HepG2 (cell line): ENCODE data around the gene PPP1R9A. TPM values are rescaled to one million over a fixed set of nuclear protein-coding genes. Genes with fewer than 3 reads are reported as not detected.

Experiments
- ATAC-seq: fragments of 200-7000 bp; cut with Tn5 transposase; 3 replicates; pipeline ENCODE4 v1.9.1; 2020; ENCODE audit warnings: mild to moderate bottlenecking, moderate library complexity
- BruUV-seq: library from RNA; stranded (reverse); fragments of 400-500 nt; replicated peaks from 2 replicates; lab custom pipeline; 2021; lab: Mats Ljungman, UMichigan
- CTCF ChIA-PET: fragments of 300-600 bp; formaldehyde crosslinking; extraction: SDS; loops from one replicate; lab custom pipeline; 2021; ENCODE audit warnings: low total read pairs, inconsistent platforms, low intra/inter-chr PET ratio; lab: Yijun Ruan, JAX
- POLR2A ChIA-PET: fragments of 350-600 bp; sonication (Branson Sonifier 250); formaldehyde crosslinking; loops from one replicate; lab custom pipeline; 2020; ENCODE audit warnings: antibody characterized with exemption, inconsistent platforms; lab: Yijun Ruan, JAX
- DNase-seq: peaks from one replicate; pipeline ENCODE4 v3.0.0-alpha.2; 2015; ENCODE audit warnings: low spot score
- FAIRE-seq: peaks from 3 replicates; lab custom pipeline; 2011; peaks lifted over from hg19 to GRCh38; lab: Jason Lieb, UNC
- H2AFZ ChIP-seq: one replicate; pipeline ENCODE4 v1.6.1; 2011; ENCODE audit warnings: low read length, inconsistent platforms
- H3K27ac ChIP-seq: fragments of 300-600 bp; 3 replicates; pipeline ENCODE4 v1.8.0; 2011; ENCODE audit warnings: mixed run types, mild to moderate bottlenecking, mixed read lengths, low read length, inconsistent platforms; ENCODE audit not compliant: insufficient read depth; ENCODE audit errors: extremely low read length
- H3K27me3 ChIP-seq, 2 experiments: fragments of 200-600 bp in 1 of 2; 2 replicates in 1 of 2; 3 replicates in 1 of 2; pipeline versions ENCODE4 v1.6.0 to v1.8.0; 2011; ENCODE audit warnings: low read length in 2 of 2, mild to moderate bottlenecking in 2 of 2, moderate library complexity in 2 of 2, inconsistent platforms in 1 of 2; ENCODE audit not compliant: insufficient read depth in 2 of 2, control insufficient read depth in 1 of 2
- H3K36me3 ChIP-seq, 2 experiments: fragments of 200-600 bp in 1 of 2; replicated peaks in 1 of 2; 2 replicates in 1 of 2; 3 replicates in 1 of 2; pipeline versions ENCODE4 v1.5.1 to v1.8.0; 2011; ENCODE audit warnings: low read length in 2 of 2, inconsistent platforms in 1 of 2; ENCODE audit not compliant: insufficient read depth in 2 of 2, control insufficient read depth in 1 of 2
- H3K4me1 ChIP-seq: 2 replicates; pipeline ENCODE4 v1.5.1; 2012; ENCODE audit warnings: low read length, inconsistent platforms; ENCODE audit not compliant: insufficient read depth
- H3K4me2 ChIP-seq: 2 replicates; pipeline ENCODE4 v1.6.0; 2011; ENCODE audit warnings: low read depth, low read length, inconsistent platforms
- H3K4me3 ChIP-seq, 3 experiments: fragments of 200-600 bp in 1 of 3; sonication (generic), shearing (Covaris generic) in 1 of 3; replicated peaks in 1 of 3; 2 replicates each; pipeline ENCODE4 v1.5.1; 2011 to 2016; ENCODE audit warnings: low read length in 3 of 3, inconsistent platforms in 2 of 3, low read depth in 2 of 3, mild to moderate bottlenecking in 2 of 3, control low read depth in 1 of 3, mixed read lengths in 1 of 3; ENCODE audit not compliant: insufficient read depth in 1 of 3
- H3K79me2 ChIP-seq: one replicate; pipeline ENCODE4 v1.6.1; 2011; ENCODE audit warnings: low read length, inconsistent platforms; ENCODE audit not compliant: insufficient read depth
- H3K9ac ChIP-seq: 2 replicates; pipeline ENCODE4 v1.6.0; 2011; ENCODE audit warnings: mild to moderate bottlenecking, low read depth, low read length, inconsistent platforms; ENCODE audit not compliant: insufficient read depth
- H3K9me3 ChIP-seq: 2 replicates; pipeline ENCODE4 v1.5.1; 2012; ENCODE audit warnings: mild to moderate bottlenecking, low read length
- H4K20me1 ChIP-seq: 2 replicates; pipeline ENCODE4 v1.6.0; 2011; ENCODE audit warnings: inconsistent platforms, mild to moderate bottlenecking, low read length, moderate library complexity; ENCODE audit not compliant: insufficient read depth
- JUNB ChIP-seq: sonication (generic); formaldehyde crosslinking; IDR thresholded peaks from 2 replicates; pipeline ENCODE4 v1.8.0; 2022; ENCODE audit warnings: missing genetic modification reagents, mild to moderate bottlenecking, borderline replicate concordance
- KIAA2018 ChIP-seq: sonication (generic); formaldehyde crosslinking; IDR thresholded peaks from 2 replicates; pipeline ENCODE4 v1.5.0; 2020; ENCODE audit warnings: mild to moderate bottlenecking, missing genetic modification reagents, borderline replicate concordance
- MTF1 ChIP-seq: sonication (generic); formaldehyde crosslinking; IDR thresholded peaks from 2 replicates; pipeline ENCODE4 v1.5.0; 2020; ENCODE audit warnings: missing genetic modification reagents
- STAT5B ChIP-seq: sonication (generic); formaldehyde crosslinking; IDR thresholded peaks from 2 replicates; pipeline ENCODE4 v1.4.0; 2020; ENCODE audit warnings: missing genetic modification reagents
- ZBTB14 ChIP-seq: sonication (generic); formaldehyde crosslinking; IDR thresholded peaks from 2 replicates; pipeline ENCODE4 v1.4.0; 2020; ENCODE audit warnings: missing genetic modification reagents
- ZNF230 ChIP-seq: sonication (generic); formaldehyde crosslinking; IDR thresholded peaks from 2 replicates; pipeline ENCODE4 v1.4.0; 2020; ENCODE audit warnings: mild to moderate bottlenecking, missing genetic modification reagents
- WGBS: methylation state at CpG from one replicate; pipeline ENCODE4 v1.1.6; 2017; ENCODE audit warnings: low lambda C conversion rate; 5-methylcytosine and 5-hydroxymethylcytosine counted together
- in situ Hi-C: cut with HindIII; loops from 2 replicates; pipeline ENCODE4 v1.10.0; 2017; ENCODE audit warnings: low pct_unique_long_range_greater_than_20kb; ENCODE audit not compliant: extremely low pct_ligation_motif_present
- intact Hi-C: fragments of 100-400 bp; cut with micrococcal nuclease; formaldehyde crosslinking; loops from one replicate; pipeline ENCODE4 v1.10.0; 2022; ENCODE audit not compliant: unreplicated experiment
- polyA plus RNA-seq, 8 experiments: library from polyadenylated mRNA; depleted of rRNA in 3 of 8; stranded (reverse) in 7 of 8; unstranded in 1 of 8; fragments of >200 nt; fragmentation: Illumina TruSeq in 4 of 8; extraction: Trizol in 4 of 8; gene quantifications; 2 replicates each; pipeline versions ENCODE4 v1.2.1 to v1.2.3, GENCODE V29; 2011 to 2016; ENCODE audit warnings: low read depth in 4 of 8, missing spikeins in 1 of 8, mixed read lengths in 1 of 8; ENCODE audit not compliant: insufficient read depth in 1 of 8
- total RNA-seq, 5 experiments: library from RNA; depleted of rRNA; stranded (reverse); fragments of >200 nt; fragmentation: Illumina TruSeq; extraction: Trizol; gene quantifications; 2 replicates each; pipeline ENCODE4 v1.2.3, GENCODE V29; 2016; ENCODE audit warnings: low read depth in 1 of 5

The PPP1R9A gene
- total and polyA plus RNA-seq, 2 of the 13 experiments (the other 11 are each of a cell fraction or from before 2014, with no cell fraction given): 11.4 to 31.9 TPM

- no peak for ATAC-seq
- CTCF ChIA-PET: no interaction called here
Measured at GRCh38 chr7:94888995-94889523, 18.3 kb upstream of the PPP1R9A start.

More at GRCh38 chr7:94888995-94889523, 18.3 kb upstream of the PPP1R9A start:
- intact Hi-C loops (no loop called here), in situ Hi-C loops (no loop called here)
- Histone ChIP-seq H2AFZ (no peak overlapping the region), H3K79me2 (no peaks in the 10 kb centered on the region), H3K4me2 (no peak overlapping the region), H4K20me1 (no peaks in the 10 kb centered on the region), H3K9me3 (no peaks in the 10 kb centered on the region), H3K4me1 (no peaks in the 10 kb centered on the region), H3K36me3 (no peaks in the 10 kb centered on the region), H3K4me3 (no peak overlapping the region), H3K27me3 (peaks cover 0 to 11% of the 10 kb centered on the region in 2 experiments; a peak in 1 of 5 replicates), H3K27ac (no peak overlapping the region), H3K9ac (no peak overlapping the region)
- BruUV-seq: no TSS peak
- FAIRE-seq (no peak), DNase-seq (no peak)
- TF ChIP-seq ZNF230 (CRISPR knock-in tag) (no peak), KIAA2018 (CRISPR knock-in tag) (no peak), JUNB (CRISPR knock-in tag) (no peak), STAT5B (CRISPR knock-in tag) (no peak), ZBTB14 (CRISPR knock-in tag) (no peak), MTF1 (CRISPR knock-in tag) (no peak)
- 10% methylated on average over 2 of the region's 2 CpGs for WGBS
- POLR2A ChIA-PET: no interaction called here
